GM06990 (cell line): ENCODE results near the gene IL17RB.

Experiments used
- DNase-seq: peaks from one replicate; pipeline ENCODE4 v3.0.0-alpha.2; 2011; ENCODE audit not compliant: insufficient read length; ENCODE audit errors: extremely low read depth
- H3K27me3 ChIP-seq: replicated peaks from 2 replicates; pipeline ENCODE4 v1.6.0; 2011; ENCODE audit warnings: low read length; ENCODE audit not compliant: control insufficient read depth, insufficient read depth
- H3K36me3 ChIP-seq: 2 replicates; pipeline ENCODE4 v1.5.1; 2011; ENCODE audit warnings: low read length; ENCODE audit not compliant: control insufficient read depth, insufficient read depth
- H3K4me3 ChIP-seq: replicated peaks from 2 replicates; pipeline ENCODE4 v1.5.1; 2011; ENCODE audit warnings: low read depth, mild to moderate bottlenecking, control low read depth, low read length
- TF ChIP-seq, protein P1 (sequence below): IDR thresholded peaks from 2 replicates; pipeline ENCODE4 v1.5.1; 2011; ENCODE audit warnings: low read length, control low read depth, mild to moderate bottlenecking, inconsistent platforms; ENCODE audit not compliant: insufficient read depth, poor library complexity, severe bottlenecking

The IL17RB gene

GRCh38 chr3:53806182-53807116 is 39.9 kb upstream of the IL17RB start:
- no peak for DNase-seq
- TF ChIP-seq, protein P1, sequence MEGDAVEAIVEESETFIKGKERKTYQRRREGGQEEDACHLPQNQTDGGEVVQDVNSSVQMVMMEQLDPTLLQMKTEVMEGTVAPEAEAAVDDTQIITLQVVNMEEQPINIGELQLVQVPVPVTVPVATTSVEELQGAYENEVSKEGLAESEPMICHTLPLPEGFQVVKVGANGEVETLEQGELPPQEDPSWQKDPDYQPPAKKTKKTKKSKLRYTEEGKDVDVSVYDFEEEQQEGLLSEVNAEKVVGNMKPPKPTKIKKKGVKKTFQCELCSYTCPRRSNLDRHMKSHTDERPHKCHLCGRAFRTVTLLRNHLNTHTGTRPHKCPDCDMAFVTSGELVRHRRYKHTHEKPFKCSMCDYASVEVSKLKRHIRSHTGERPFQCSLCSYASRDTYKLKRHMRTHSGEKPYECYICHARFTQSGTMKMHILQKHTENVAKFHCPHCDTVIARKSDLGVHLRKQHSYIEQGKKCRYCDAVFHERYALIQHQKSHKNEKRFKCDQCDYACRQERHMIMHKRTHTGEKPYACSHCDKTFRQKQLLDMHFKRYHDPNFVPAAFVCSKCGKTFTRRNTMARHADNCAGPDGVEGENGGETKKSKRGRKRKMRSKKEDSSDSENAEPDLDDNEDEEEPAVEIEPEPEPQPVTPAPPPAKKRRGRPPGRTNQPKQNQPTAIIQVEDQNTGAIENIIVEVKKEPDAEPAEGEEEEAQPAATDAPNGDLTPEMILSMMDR = no peak
- Histone ChIP-seq H3K4me3 (no peak overlapping the region), H3K36me3 (no peaks in the 10 kb centered on the region), H3K27me3 (no peaks in the 10 kb centered on the region)

DNA sequence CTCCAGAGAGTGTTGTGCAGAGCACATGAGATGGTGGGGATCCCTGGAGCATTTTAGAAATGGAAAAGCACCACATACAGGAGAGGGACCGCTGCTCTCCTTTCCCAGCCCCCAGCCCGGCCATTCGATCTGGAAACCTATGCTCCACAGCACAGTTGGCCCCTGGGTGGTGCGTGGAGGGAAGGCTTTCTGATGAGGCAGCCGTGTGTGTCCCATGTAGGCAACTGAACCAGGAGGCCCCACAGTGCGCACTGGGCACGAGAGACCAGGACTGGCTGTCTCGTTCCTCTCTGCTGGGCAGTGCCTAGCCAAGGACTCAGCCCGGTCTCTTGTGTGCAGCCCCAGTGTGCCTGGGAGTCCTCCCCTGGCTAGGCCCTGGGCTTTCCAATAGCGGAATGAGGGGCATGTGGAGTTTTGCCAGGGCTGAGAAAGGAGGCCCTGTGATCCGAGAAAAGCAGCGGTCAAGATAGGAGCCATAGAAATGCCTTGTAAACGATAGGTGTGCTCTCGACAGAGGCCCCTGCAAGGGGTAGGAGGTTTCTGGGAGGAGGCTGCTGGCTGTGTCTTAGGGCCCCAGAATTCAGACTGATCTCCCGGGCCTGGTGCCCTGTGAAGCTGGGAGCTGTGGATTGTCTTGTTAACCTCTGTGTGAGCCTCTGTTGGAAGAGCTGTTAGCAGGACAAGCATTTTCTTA is 39.1 kb upstream of the IL17RB start:
- DNase-seq = no peak
- Histone ChIP-seq H3K36me3 (no peaks in the 10 kb centered on the region), H3K4me3 (no peak overlapping the region), H3K27me3 (no peaks in the 10 kb centered on the region)
- TF ChIP-seq, protein P1 = no peak

GRCh38 chr3:53808496-53808895 is 37.9 kb upstream of the IL17RB start:
- Histone ChIP-seq H3K36me3 (no peaks in the 10 kb centered on the region), H3K4me3 (no peak overlapping the region), H3K27me3 (no peaks in the 10 kb centered on the region)
- DNase-seq = no peak
- TF ChIP-seq, protein P1 = no peak

- Histone ChIP-seq H3K36me3 (no peaks in the 10 kb centered on the region), H3K4me3 (no peak overlapping the region), H3K27me3 (no peaks in the 10 kb centered on the region)
- TF ChIP-seq, protein P1 = no peak
- no peak for DNase-seq
These were observed 37.1 kb upstream of the IL17RB start for GRCh38 chr3:53809267-53809666.

DNA sequence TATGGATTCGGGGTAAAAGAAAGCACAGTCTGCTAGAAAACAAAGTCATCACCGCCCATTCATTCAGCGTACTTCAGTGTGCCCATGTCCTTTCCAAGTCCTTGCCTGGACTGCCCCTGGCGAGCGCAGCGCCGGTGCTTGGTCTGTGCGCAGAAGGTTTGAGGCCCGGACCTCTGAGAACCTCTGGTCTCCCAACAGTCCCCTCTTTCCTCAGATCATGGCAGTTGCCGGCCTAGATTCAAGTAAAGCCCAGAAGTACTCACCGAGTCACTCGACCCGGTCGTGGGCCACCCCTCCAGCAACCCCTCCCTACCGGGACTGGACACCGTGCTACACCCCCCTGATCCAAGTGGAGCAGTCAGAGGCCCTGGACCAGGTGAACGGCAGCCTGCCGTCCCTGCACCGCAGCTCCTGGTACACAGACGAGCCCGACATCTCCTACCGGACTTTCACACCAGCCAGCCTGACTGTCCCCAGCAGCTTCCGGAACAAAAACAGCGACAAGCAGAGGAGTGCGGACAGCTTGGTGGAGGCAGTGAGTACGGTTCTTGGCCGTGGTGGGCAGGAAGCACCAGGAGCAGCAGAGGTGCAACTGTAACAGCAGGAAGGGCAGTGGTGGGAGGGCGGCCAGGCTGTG is 36.5 kb upstream of the IL17RB start:
- TF ChIP-seq, protein P1 = no peak
- Histone ChIP-seq H3K4me3 (no peak overlapping the region), H3K27me3 (no peaks in the 10 kb centered on the region), H3K36me3 (no peaks in the 10 kb centered on the region)
- no peak for DNase-seq
